HCT116 (cell line): Measurements from ENCODE around the gene CD3G. TPM values are rescaled to one million over a fixed set of nuclear protein-coding genes. Genes with fewer than 3 reads are reported as not detected.

Experiments
- ATAC-seq: fragments of 200-7000 bp; cut with Tn5 transposase; 2 replicates; pipeline ENCODE4 v1.9.1; 2020; ENCODE audit warnings: mild to moderate bottlenecking, moderate library complexity
- BruUV-seq: library from RNA; stranded (reverse); fragments of 400-500 nt; replicated peaks from 2 replicates; lab custom pipeline; 2021; lab: Mats Ljungman, UMichigan
- CTCF ChIA-PET: fragments of 300-600 bp; sonication (Branson Sonifier 250); formaldehyde crosslinking; loops from one replicate; lab custom pipeline; 2021; ENCODE audit warnings: antibody characterized with exemption; lab: Charles Lee
- POLR2A ChIA-PET: fragments of 300-600, 350-600 bp; sonication (Branson Sonifier 250); formaldehyde crosslinking; loops from one replicate; lab custom pipeline; 2021; ENCODE audit warnings: antibody characterized with exemption; lab: Charles Lee
- RAD21 ChIA-PET, 2 experiments: fragments of 300-600 bp; sonication (Branson Sonifier 250); formaldehyde crosslinking; loops; one replicate each; lab custom pipeline; 2023; ENCODE audit warnings: low total read pairs in 2 of 2; ENCODE audit not compliant: uncharacterized antibody in 2 of 2, unreplicated experiment in 2 of 2, low non-redundant PET in 1 of 2; lab: Charles Lee
- DNase-seq: peaks from one replicate; pipeline ENCODE4 v3.0.0-alpha.2; 2010; ENCODE audit warnings: low read depth, low spot score
- H2AFZ ChIP-seq: fragments of 200-600 bp; shearing (Covaris generic), sonication (generic); 2 replicates; pipeline ENCODE4 v1.6.1; 2017; ENCODE audit warnings: low read depth, mixed run types, mixed read lengths, antibody characterized with exemption, low read length; ENCODE audit not compliant: poor library complexity, severe bottlenecking
- H3K27ac ChIP-seq: 2 replicates; pipeline ENCODE4 v1.5.1; 2012; ENCODE audit warnings: low read depth, low read length
- H3K27me3 ChIP-seq: fragments of 200-600 bp; sonication (generic); 2 replicates; pipeline ENCODE4 v1.6.1; 2016; ENCODE audit warnings: mixed run types, low read length, mixed read lengths; ENCODE audit not compliant: insufficient read depth
- H3K36me3 ChIP-seq, 2 experiments: fragments of 200-500 bp in 1 of 2; fragments of 200-600 bp in 1 of 2; sonication (Bioruptor generic) in 1 of 2; sonication (generic) in 1 of 2; 2 replicates each; pipeline versions ENCODE4 v1.5.1 to v1.6.1; 2014 to 2016; ENCODE audit warnings: low read length in 2 of 2, inconsistent platforms in 1 of 2, mixed read lengths in 1 of 2, mixed run types in 1 of 2; ENCODE audit not compliant: insufficient read depth in 2 of 2, control insufficient read depth in 1 of 2
- H3K4me1 ChIP-seq, 2 experiments: fragments of 200-600 bp in 1 of 2; sonication (generic) in 1 of 2; 2 replicates each; pipeline versions ENCODE4 v1.5.1 to v1.6.1; 2012 to 2017; ENCODE audit warnings: low read length in 2 of 2, inconsistent platforms in 1 of 2, mild to moderate bottlenecking in 1 of 2, mixed read lengths in 1 of 2, mixed run types in 1 of 2, moderate library complexity in 1 of 2; ENCODE audit not compliant: insufficient read depth in 2 of 2, control insufficient read depth in 1 of 2
- H3K4me2 ChIP-seq: fragments of 200-600 bp; sonication (generic); 2 replicates; pipeline ENCODE4 v1.6.1; 2017; ENCODE audit warnings: mixed run types, low read length, mixed read lengths
- H3K4me3 ChIP-seq, 2 experiments: fragments of 200-600 bp in 1 of 2; sonication (generic) in 1 of 2; replicated peaks in 1 of 2; 2 replicates each; pipeline ENCODE4 v1.5.1; 2011 to 2016; ENCODE audit warnings: low read length in 2 of 2, control low read depth in 1 of 2, low read depth in 1 of 2, mild to moderate bottlenecking in 1 of 2, mixed read lengths in 1 of 2, mixed run types in 1 of 2
- H3K79me2 ChIP-seq: fragments of 200-600 bp; sonication (generic); 2 replicates; pipeline ENCODE4 v1.6.1; 2017; ENCODE audit warnings: mild to moderate bottlenecking, mixed run types, low read length, moderate library complexity, mixed read lengths; ENCODE audit not compliant: insufficient read depth
- H3K9ac ChIP-seq: fragments of 200-600 bp; sonication (generic); 2 replicates; pipeline ENCODE4 v1.6.1; 2016; ENCODE audit warnings: low read length, mixed read lengths
- H3K9me2 ChIP-seq: fragments of 200-600 bp; sonication (generic), shearing (Covaris generic); 2 replicates; pipeline ENCODE4 v1.6.1; 2017; ENCODE audit warnings: mixed run types, mild to moderate bottlenecking, moderate library complexity; ENCODE audit not compliant: insufficient read depth
- H3K9me3 ChIP-seq, 2 experiments: fragments of 200-500 bp in 1 of 2; fragments of 200-600 bp in 1 of 2; sonication (Bioruptor generic) in 1 of 2; sonication (generic) in 1 of 2; 2 replicates each; pipeline ENCODE4 v1.6.1; 2014 to 2017; ENCODE audit warnings: low read length in 2 of 2, mixed read lengths in 2 of 2, inconsistent platforms in 1 of 2, low read depth in 1 of 2, mild to moderate bottlenecking in 1 of 2, mixed run types in 1 of 2, moderate library complexity in 1 of 2; ENCODE audit not compliant: control insufficient read depth in 1 of 2, insufficient read depth in 1 of 2
- H4K20me1 ChIP-seq: fragments of 200-600 bp; sonication (generic), shearing (Covaris generic); 2 replicates; pipeline ENCODE4 v1.6.1; 2017; ENCODE audit warnings: mixed run types, mild to moderate bottlenecking, moderate library complexity; ENCODE audit not compliant: insufficient read depth
- ATF3 ChIP-seq: IDR thresholded peaks from 2 replicates; pipeline ENCODE4 v1.6.1; 2012
- CEBPB ChIP-seq: IDR thresholded peaks from 2 replicates; pipeline ENCODE4 v1.6.1; 2012; ENCODE audit warnings: low read depth
- CTCF ChIP-seq, 3 experiments: fragments of 200-600 bp in 1 of 3; sonication (generic) in 1 of 3; IDR thresholded peaks in 2 of 3; conservative IDR thresholded peaks in 1 of 3; 2 replicates each; pipeline ENCODE4 v1.5.1; 2012 to 2017; ENCODE audit warnings: low read depth in 2 of 3, low read length in 2 of 3, antibody characterized with exemption in 1 of 3, borderline replicate concordance in 1 of 3, control low read depth in 1 of 3, mild to moderate bottlenecking in 1 of 3, mixed read lengths in 1 of 3, mixed run types in 1 of 3, moderate library complexity in 1 of 3; ENCODE audit not compliant: insufficient read depth in 1 of 3
- EZH2phosphoT487 ChIP-seq: fragments of 200-600 bp; IDR thresholded peaks from 2 replicates; pipeline ENCODE4 v1.6.1; 2018; ENCODE audit warnings: antibody characterized with exemption, borderline replicate concordance
- JUND ChIP-seq: IDR thresholded peaks from 2 replicates; pipeline ENCODE4 v1.6.1; 2012
- MAX ChIP-seq: IDR thresholded peaks from 2 replicates; pipeline ENCODE4 v1.6.1; 2012
- POLR2A ChIP-seq: IDR thresholded peaks from 2 replicates; pipeline ENCODE4 v1.7.0; 2011; ENCODE audit warnings: borderline replicate concordance; ENCODE audit not compliant: insufficient read depth, insufficient read length; ENCODE audit errors: extremely low read depth
- POLR2AphosphoS5 ChIP-seq: IDR thresholded peaks from 2 replicates; pipeline ENCODE4 v1.6.1; 2011; ENCODE audit warnings: mild to moderate bottlenecking, low read depth, low read length, moderate library complexity
- RAD21 ChIP-seq: IDR thresholded peaks from 2 replicates; pipeline ENCODE4 v1.6.1; 2012; ENCODE audit warnings: low read depth, mild to moderate bottlenecking
- SP1 ChIP-seq: IDR thresholded peaks from 2 replicates; pipeline ENCODE4 v1.6.1; 2012; ENCODE audit warnings: low read depth
- SRF ChIP-seq: IDR thresholded peaks from 2 replicates; pipeline ENCODE4 v1.6.1; 2012; ENCODE audit warnings: low read depth
- ZBTB33 ChIP-seq: IDR thresholded peaks from 2 replicates; pipeline ENCODE4 v1.6.1; 2011; ENCODE audit warnings: mild to moderate bottlenecking, low read length, moderate library complexity; ENCODE audit not compliant: insufficient replicate concordance; ENCODE audit errors: extremely low read depth
- ZNF274 ChIP-seq: fragments of 200-500 bp; sonication (Bioruptor generic); IDR thresholded peaks from 2 replicates; pipeline ENCODE4 v1.6.1; 2014; ENCODE audit warnings: mild to moderate bottlenecking, low read depth, low read length, inconsistent platforms
- intact Hi-C: fragments of 100-400 bp; cut with micrococcal nuclease; formaldehyde crosslinking; loops from 2 replicates; pipeline ENCODE4 v1.10.0; 2022
- total RNA-seq: library from RNA; stranded (reverse); gene quantifications from one replicate; pipeline ENCODE4 v1.2.1, GENCODE V29; 2021; ENCODE audit not compliant: unreplicated experiment

Gene CD3G
- total RNA-seq, 1 experiment from 2014 or later, result 0.20 TPM

- intact Hi-C loops, result no loop called here
- DNase-seq, result no peak
- ChIA-PET POLR2A (no interaction called here), CTCF (interaction anchor here (2.1 kb wide), 1 partner anchor 201 kb away, joined by 6 read pairs; no protein-coding TSS in a partner anchor), RAD21 (no interaction called here)
- no peak overlapping the region for H2AFZ ChIP-seq
- peaks cover 10 to 20% of the 10 kb centered on the region in 2 experiments; a peak in 3 of 4 replicates for H3K4me1 ChIP-seq
- peaks cover 8 to 15% of the 10 kb centered on the region in 2 experiments; a peak in 3 of 4 replicates for H3K36me3 ChIP-seq
- no peaks in the 10 kb centered on the region for H3K9me3 ChIP-seq
- H3K9ac ChIP-seq, result no peak overlapping the region
- H3K4me3 ChIP-seq, result no peak overlapping the region
- no peaks in the 10 kb centered on the region for H3K9me2 ChIP-seq
- TF ChIP-seq ZNF274, result no peak
- no peak for TF ChIP-seq SRF
- TF ChIP-seq CTCF (IDR thresholded peaks at IDR 0.05 in 2 of 3, conservative IDR thresholded peaks at IDR 0.05 in 1 of 3; ENCODE audit: borderline replicate concordance in 1 of 3, insufficient read depth in 1 of 3, low read depth in 2 of 3, low read length in 2 of 3), result no peak
- no peak for TF ChIP-seq EZH2phosphoT487
- no peak for TF ChIP-seq CEBPB
- TF ChIP-seq RAD21, result no peak
- no peak for TF ChIP-seq JUND
- TF ChIP-seq POLR2A, result no peak
- TF ChIP-seq POLR2AphosphoS5, result no peak
- TF ChIP-seq ATF3, result no peak
- no peak for TF ChIP-seq MAX
- no peak for TF ChIP-seq SP1
- no peak for TF ChIP-seq ZBTB33
- H3K4me2 ChIP-seq, result no peak overlapping the region
- H3K27me3 ChIP-seq, result no peaks in the 10 kb centered on the region
- H3K79me2 ChIP-seq, result peaks cover 27% of the 10 kb centered on the region
- H3K27ac ChIP-seq, result no peak overlapping the region
- no peak for ATAC-seq
- H4K20me1 ChIP-seq, result peaks cover 8% of the 10 kb centered on the region; the same call in 1 of the 2 replicates
- BruUV-seq, result no TSS peak
These were observed 54.8 kb downstream of the CD3G start for GRCh38 chr11:118398791-118399559.
